NCI-H1105 (cell line): Measurements from ENCODE around the gene SLC22A23.

ENCODE experiments used
- DNase-seq: peaks from one replicate; lab custom pipeline; 2025; lab: John Stamatoyannopoulos, UW

SLC22A23 gene

GRCh38 chr6:3318821-3319540 lies 137.9 kb downstream of the SLC22A23 start:
- no peak for DNase-seq

DNA sequence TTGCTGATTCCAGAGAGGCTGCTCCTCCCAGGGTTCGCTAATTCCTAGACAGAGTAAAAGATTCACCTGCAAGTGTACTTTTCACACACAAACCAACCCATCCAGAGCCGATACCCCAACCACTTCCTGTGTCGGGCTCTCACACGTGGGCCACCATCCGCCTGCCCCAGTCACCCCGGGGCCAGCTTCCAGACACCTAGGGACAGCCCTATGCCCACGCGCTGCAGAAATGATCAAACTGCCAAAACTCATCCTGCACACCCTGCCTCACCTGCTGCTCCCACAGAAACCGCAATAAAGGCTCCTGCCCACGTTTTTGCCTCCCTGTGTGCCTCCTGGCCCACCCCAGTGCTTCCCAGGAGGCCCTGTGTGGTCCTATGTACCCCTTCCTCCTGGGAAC lies 138.6 kb downstream of the SLC22A23 start:
- no peak for DNase-seq

GRCh38 chr6:3317741-3318211 lies 139.1 kb downstream of the SLC22A23 start:
- DNase-seq = no peak

DNA sequence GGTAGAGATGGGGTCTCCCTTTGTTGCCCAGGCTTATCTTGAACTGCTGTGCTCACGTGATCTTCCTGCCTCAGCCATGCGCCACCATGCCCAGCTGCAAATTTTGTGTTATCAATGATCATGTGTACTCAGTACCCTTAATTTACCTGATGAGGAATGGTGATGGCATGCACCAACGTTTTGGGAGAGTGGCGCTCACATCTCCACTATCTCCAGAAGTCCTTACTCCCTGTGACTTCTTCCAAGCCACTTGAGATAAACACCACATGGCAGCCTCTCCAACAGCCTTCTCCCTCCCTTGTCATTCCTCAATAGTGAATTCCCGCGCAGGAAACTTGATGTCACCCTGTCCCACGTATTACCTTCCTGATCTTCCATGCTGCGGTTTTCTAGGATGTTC lies 140.0 kb downstream of the SLC22A23 start:
- no peak for DNase-seq

DNA sequence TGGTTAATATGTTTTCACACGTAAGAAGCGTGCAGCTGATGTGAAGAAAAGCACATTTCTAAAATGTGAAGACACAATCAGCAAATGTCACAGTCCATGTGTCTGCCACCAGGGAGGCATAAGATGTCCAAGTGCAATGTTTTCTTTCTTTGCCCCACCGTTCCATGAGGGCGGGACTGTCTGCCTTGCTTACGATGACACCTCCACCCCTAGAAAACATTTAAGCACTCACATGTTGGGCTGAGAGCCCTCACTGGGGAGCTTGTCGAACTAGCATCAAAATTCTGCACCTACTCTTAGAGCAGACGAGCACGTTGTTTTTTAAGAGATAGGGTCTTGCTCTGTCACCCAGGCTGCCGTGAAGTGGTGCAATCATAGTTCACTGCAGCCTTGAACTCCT lies 140.5 kb downstream of the SLC22A23 start:
- no peak for DNase-seq

DNA sequence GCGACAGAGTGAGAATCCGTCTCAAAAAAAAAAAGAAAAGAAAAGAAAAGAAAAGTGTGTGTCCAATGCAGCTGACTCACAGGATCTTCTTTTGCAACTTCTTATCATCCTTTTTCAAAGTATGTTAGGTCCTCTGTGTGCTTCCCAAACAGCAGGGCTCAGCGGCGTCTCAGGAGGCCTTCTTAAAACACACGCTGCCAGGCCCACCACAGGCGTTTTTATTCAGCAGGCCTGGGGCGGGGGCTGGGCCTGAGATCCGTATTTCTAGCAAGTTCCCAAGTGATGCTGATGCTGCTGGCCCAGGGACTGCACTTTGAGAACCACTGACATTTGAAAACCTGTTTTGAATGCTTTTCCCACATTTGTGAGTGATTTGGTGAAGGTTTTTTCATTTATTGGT lies 141.0 kb downstream of the SLC22A23 start:
- DNase-seq = no peak

DNA sequence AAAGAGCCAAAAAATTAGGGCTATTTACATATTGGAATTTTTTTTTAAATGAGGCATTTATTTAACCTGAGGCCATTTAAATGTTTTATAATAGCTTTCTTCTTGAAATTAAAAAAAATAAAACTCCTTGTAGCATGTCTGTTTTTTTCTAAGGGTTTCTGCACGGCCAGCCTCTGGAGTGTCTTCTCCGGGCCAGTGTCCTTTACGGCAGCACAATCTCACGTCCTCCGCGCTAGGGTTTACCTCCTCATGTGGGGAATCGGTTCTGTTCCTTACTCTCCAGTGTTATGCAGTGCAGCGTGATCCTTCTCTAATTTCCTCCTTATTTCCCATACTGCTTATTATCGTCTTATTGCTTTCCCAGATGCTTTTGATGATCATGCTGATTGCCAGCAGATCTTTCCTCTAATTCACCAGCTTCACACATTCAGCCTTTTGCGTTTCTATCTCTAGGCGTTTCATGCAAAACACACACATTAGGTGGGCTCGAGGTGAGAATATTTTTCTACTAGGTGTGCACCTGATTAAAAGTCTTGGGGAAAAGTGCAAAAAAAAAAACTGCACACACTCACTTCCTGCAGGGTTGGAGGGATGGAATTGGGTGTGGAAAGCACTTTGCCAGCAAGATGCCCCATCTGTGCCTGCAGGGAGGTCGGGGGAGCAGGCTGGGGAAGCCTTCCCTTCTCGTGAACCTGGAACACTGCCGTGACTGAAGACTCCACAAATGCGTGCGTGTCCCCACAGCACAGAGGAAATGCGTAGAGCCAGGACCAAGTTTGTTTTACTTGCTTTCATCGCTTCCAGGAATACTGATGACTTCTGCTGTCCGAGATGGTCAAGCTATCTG lies 142.0 kb downstream of the SLC22A23 start:
- no peak for DNase-seq

- DNase-seq = no peak
Measured at GRCh38 chr6:3314176-3314575, 142.7 kb downstream of the SLC22A23 start.

DNA sequence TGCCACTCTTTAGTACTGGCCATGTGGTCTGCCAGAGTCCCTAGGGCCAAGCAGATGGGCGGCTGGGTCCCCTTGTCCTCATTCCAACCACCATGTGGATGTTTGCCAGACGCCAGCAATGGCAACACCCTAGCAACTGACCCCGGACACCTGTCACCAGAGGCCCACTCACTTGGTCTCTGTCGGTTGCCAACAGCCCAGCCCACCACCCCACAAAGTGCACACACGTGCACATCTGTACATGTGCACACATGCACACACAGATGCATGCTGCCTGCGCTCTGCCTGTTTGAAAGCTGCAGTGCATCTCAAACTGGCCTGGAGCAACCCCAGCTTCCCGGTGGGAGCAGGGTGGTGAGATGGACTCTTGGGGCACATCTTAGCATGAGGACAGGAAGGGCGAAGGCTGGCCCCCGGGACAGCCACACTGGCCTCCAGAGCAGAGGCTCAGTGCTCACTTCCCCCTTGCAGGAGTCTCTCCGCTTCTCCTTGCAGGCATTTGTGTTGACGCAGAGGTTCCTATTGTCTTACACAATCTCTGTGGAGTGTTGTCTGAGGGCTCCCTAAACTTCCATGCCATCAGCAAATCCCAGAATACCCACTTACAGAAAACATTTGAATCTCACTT lies 144.1 kb downstream of the SLC22A23 start:
- DNase-seq = no peak

- DNase-seq = no peak
Measured at GRCh38 chr6:3311826-3312225, 145.0 kb downstream of the SLC22A23 start.

DNA sequence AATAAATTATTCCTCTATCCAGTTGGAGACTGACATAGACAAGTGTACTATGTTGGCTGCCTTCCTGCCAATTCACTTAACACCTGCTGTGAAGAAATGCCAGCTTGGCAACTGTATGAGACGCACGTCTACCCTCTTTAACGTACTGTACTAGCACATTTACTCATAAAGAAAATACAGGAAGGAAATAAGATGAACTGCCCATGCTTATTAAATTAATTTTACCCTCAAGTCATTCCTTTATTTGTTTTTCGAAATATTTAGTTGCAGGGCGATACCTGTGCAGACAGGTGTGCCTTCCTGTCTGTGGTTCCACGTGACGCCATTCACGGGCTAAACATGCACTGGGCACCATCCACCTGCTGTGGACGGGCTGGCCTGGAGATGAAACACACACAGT lies 146.1 kb downstream of the SLC22A23 start:
- peak; percentile 58 for DNase-seq

DNA sequence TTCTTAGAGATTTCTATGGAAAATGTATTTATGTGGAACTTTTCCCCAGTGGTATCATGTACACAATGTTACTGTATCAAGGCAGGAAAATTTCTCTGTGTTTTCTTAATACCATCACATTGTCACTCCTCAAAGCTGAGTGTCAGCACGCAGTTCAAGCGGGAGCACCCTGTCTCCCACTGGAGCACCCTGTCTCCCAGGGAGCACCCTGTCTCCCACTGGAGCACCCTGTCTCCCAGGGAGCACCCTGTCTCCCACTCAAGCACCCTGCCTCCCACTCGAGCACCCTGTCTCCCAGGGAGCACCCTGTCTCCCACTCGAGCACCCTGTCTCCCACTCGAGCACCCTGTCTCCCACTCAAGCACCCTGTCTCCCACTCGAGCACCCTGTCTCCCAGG lies 146.8 kb downstream of the SLC22A23 start:
- no peak for DNase-seq

DNA sequence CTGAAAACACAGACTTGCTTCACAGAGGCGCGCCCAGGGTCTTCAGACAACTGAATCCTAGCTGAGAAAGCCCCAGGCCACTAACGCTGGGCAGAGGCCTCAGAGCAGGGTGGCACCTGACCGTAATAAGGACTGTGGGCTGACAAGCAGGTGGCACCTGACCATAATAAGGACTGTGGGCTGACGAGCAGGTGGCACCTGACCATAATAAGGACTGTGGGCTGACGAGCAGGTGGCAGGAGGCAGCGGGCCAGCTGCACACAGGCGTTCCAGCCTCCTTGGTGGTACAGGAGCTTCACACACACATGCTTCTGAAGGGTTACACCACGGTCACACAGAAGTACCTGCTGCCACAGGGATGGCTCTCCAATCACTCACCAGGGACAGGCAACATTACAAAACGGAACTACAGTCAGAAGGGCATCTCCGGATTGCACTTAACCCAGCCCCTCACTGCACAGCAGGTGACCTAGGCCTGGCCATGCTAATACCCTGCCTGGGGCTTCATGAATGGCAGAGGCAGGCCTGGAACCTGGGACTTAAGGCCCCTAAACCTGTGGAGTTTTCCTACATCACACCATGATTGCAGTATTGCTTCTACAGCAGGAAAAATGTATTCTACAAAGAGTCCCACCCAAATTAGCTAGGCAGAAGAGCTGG lies 147.3 kb downstream of the SLC22A23 start:
- peak; percentile 87 for DNase-seq

DNA sequence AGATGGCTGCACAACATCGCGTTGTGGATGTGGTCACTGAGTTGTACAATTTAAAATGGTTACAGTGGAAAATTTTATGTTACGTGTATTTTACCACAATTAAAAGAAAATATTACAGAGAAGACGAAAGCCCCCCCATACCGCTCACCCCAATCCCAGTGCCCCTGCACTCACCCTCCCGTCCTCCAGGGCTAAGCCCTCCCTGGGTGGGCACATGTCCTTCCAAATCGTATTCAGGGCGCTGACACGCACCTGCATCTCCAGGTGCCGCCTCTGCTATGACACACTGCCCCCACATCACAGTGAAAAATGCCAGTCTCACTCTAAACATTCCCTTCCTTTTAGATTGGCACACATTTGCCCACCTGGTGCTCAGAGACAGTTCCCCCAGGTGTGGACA lies 148.7 kb downstream of the SLC22A23 start:
- DNase-seq = no peak

DNA sequence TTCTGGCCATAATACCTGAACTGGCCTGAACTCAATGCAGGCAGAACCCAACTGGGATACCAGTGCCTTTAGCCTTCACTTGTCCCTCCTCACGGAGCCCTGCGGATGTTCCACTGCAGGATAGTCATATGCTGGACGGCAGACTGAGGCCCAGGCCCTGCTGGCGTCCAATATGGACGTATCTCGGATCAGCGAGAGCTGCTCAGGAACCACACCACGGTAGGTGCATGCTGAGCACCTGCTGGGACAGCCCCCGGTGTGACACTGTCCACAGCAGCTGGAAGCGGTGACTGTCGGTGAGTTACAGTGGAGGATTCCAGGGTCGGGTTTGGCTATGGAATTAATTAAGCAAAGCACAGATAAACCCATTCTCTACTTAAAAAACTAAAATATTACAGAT lies 149.4 kb downstream of the SLC22A23 start:
- DNase-seq = no peak

GRCh38 chr6:3306848-3307247 lies 150.0 kb downstream of the SLC22A23 start:
- peak; percentile 44 for DNase-seq

DNA sequence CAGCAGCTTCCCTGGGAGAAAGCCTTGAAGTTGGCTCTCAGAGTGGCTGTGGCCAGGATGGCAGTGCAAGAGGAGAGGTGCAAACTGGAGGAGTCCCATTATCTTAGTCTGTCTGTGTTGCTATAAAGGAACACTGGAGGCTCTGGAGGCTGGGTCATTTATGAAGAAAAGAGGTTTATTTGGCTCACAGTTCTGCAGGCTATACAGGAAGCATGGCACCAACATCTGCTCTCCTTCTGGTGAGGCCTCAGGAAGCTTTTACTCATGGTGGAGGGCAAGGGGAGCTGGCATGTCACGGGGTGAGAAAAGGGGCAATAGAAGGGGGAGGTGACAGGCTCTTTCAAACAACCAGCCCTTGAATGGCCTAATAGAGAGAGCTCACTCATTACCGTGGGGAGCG lies 151.0 kb downstream of the SLC22A23 start:
- DNase-seq = no peak

DNA sequence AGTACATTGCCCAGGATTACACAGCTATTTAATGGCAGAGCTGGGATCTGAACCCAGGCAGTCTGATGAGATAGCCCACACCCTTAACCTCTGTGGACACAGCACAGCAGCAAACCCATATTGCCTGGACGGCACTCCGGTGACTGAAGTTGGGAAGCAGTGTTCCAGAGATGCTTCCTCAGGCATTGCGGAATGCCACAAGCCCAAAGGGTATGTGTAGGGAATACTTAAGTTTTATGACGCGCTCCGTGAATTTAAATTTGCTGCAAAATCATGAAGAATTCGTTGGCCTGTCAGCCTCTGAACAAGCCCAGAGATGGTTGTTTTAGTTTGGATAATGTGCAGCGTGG lies 151.7 kb downstream of the SLC22A23 start:
- no peak for DNase-seq

GRCh38 chr6:3304500-3305215 lies 152.2 kb downstream of the SLC22A23 start:
- DNase-seq = no peak

DNA sequence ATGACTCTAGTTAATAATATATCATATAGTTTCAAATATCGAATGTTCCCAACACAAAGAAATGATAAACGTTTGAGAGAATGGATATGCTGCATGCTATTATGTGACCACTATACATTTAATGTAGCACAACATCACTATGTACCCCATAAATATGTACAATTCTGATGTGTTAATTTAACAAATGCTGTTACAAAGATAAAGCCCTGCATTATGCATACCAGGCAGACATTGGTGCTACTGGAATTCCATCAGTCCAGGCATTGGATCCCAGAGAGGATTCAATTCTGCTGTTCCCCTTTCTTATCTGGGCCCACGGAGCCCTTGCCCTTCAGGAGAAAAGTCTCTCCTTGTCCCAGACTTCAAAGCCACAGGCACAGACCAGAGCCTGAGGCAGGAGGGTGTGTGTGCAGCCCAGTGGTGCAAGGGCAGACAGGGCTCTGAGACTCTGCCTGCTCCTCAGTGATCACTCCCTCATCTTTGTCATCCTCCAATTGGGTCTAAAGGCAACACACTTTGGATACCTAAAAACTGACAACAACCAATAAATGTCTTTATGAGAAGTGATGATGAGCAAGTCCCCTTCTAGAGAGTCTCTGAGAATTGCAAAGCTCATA lies 152.9 kb downstream of the SLC22A23 start:
- no peak for DNase-seq

DNA sequence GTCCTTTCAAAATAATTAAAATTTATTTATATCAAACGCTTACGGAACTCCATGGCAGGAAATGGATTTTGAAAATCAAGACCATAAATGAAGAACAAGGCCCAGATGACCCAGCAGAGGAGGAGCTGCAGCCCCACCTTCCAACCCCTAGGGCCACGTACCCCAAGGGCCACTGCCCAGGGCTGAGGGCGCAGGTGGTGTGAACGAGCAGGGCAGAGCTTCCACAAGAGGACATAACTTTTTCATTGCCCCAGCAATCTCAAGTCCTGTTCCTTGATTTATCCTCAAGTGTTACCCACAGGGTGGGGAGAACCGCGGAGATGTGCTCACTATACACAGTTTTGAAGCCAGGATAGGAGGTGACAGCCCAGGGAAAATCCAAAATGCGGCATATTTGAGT lies 155.3 kb downstream of the SLC22A23 start:
- DNase-seq = no peak
